GM12878 (cell line): Measurements from ENCODE around the gene ARHGAP45. TPM values are rescaled to one million over a fixed set of nuclear protein-coding genes. Genes with fewer than 3 reads are reported as not detected.

Experiments
- ATAC-seq: fragments of 200-7000 bp; cut with Tn5 transposase; 3 replicates; pipeline ENCODE4 v1.9.1; 2020; ENCODE audit warnings: mild to moderate bottlenecking, moderate library complexity
- BruUV-seq: library from RNA; stranded (reverse); fragments of 400-500 nt; replicated peaks from 2 replicates; lab custom pipeline; 2021; lab: Mats Ljungman, UMichigan
- CTCF ChIA-PET: fragments of 300-600 bp; sonication (Branson Sonifier 250); formaldehyde crosslinking; extraction: SDS; loops from one replicate; lab custom pipeline; 2021; ENCODE audit warnings: inconsistent platforms; lab: Yijun Ruan, JAX
- POLR2A ChIA-PET: fragments of 350-600 bp; formaldehyde crosslinking; extraction: SDS; loops from one replicate; lab custom pipeline; 2021; ENCODE audit warnings: inconsistent platforms; lab: Charles Lee
- RAD21 ChIA-PET: fragments of 300-600 bp; sonication (Branson Sonifier 250); formaldehyde crosslinking; loops from one replicate; lab custom pipeline; 2023; ENCODE audit warnings: antibody characterized with exemption; ENCODE audit not compliant: unreplicated experiment; lab: Charles Lee
- SMC1A ChIA-PET: fragments of 300-600 bp; sonication (Branson Sonifier 250); formaldehyde crosslinking; loops from one replicate; lab custom pipeline; 2023; ENCODE audit not compliant: unreplicated experiment, uncharacterized antibody; lab: Charles Lee
- DNase-seq: peaks from one replicate; pipeline ENCODE4 v3.0.0-alpha.2; 2011; ENCODE audit warnings: low read depth, low spot score
- FAIRE-seq: peaks from 3 replicates; lab custom pipeline; 2011; peaks lifted over from hg19 to GRCh38; lab: Jason Lieb, UNC
- H2AFZ ChIP-seq: 2 replicates; pipeline ENCODE4 v1.6.0; 2011; ENCODE audit warnings: low read depth, low read length, control low read depth; ENCODE audit not compliant: control insufficient read depth
- H3K27ac ChIP-seq: 2 replicates; pipeline ENCODE4 v1.5.1; 2011; ENCODE audit warnings: control low read depth; ENCODE audit not compliant: control insufficient read depth, insufficient read depth
- H3K27me3 ChIP-seq, 2 experiments: replicated peaks in 1 of 2; 2 replicates each; pipeline versions ENCODE4 v1.6.0 to v1.6.1; 2011; ENCODE audit warnings: low read length in 1 of 2; ENCODE audit not compliant: control insufficient read depth in 2 of 2, insufficient read depth in 2 of 2
- H3K36me3 ChIP-seq, 2 experiments: 2 replicates each; pipeline ENCODE4 v1.5.1; 2011; ENCODE audit warnings: low read length in 1 of 2; ENCODE audit not compliant: control insufficient read depth in 2 of 2, insufficient read depth in 2 of 2
- H3K4me1 ChIP-seq: 2 replicates; pipeline ENCODE4 v1.6.1; 2011; ENCODE audit warnings: mild to moderate bottlenecking, low read length, moderate library complexity, mixed read lengths; ENCODE audit not compliant: control insufficient read depth, insufficient read depth
- H3K4me2 ChIP-seq: 2 replicates; pipeline ENCODE4 v1.6.0; 2011; ENCODE audit warnings: control low read depth; ENCODE audit not compliant: control insufficient read depth, insufficient read depth
- H3K4me3 ChIP-seq: fragments of 200-600 bp; sonication (generic); 2 replicates; pipeline ENCODE4 v1.5.1; 2016
- H3K79me2 ChIP-seq: 2 replicates; pipeline ENCODE4 v1.6.0; 2011; ENCODE audit warnings: low read length; ENCODE audit not compliant: control insufficient read depth, insufficient read depth
- H3K9ac ChIP-seq: 2 replicates; pipeline ENCODE4 v1.8.0; 2011; ENCODE audit warnings: low read length, control low read depth, mixed read lengths; ENCODE audit not compliant: control insufficient read depth, insufficient read depth
- H3K9me3 ChIP-seq: replicated peaks from 3 replicates; pipeline ENCODE4 v1.5.1; 2011; ENCODE audit warnings: mild to moderate bottlenecking, low read length; ENCODE audit not compliant: control insufficient read depth, insufficient read depth
- H4K20me1 ChIP-seq: 2 replicates; pipeline ENCODE4 v1.6.0; 2011; ENCODE audit not compliant: control insufficient read depth, insufficient read depth
- BACH1 ChIP-seq: fragments of 450-650 bp; IDR thresholded peaks from 2 replicates; pipeline ENCODE4 v1.6.1; 2017; ENCODE audit warnings: mild to moderate bottlenecking, borderline replicate concordance
- BHLHE40 ChIP-seq, 2 experiments: fragments of 450-650 bp in 1 of 2; IDR thresholded peaks; 2 replicates each; pipeline ENCODE4 v1.6.1; 2011 to 2017; ENCODE audit warnings: low read depth in 2 of 2, borderline replicate concordance in 1 of 2, improper control_type of control experiment in 1 of 2, low read length in 1 of 2, mild to moderate bottlenecking in 1 of 2
- CBX3 ChIP-seq: fragments of 200-600 bp; sonication (generic); IDR thresholded peaks from 2 replicates; pipeline ENCODE4 v1.6.1; 2016; ENCODE audit warnings: low read depth, borderline replicate concordance
- CHD1 ChIP-seq: IDR thresholded peaks from 2 replicates; pipeline ENCODE4 v1.6.1; 2012; ENCODE audit warnings: low read depth, low read length, improper control_type of control experiment
- EZH2 ChIP-seq: IDR thresholded peaks from 2 replicates; pipeline ENCODE4 v1.6.1; 2012; ENCODE audit warnings: low read depth, mild to moderate bottlenecking, control low read depth, inconsistent platforms, low read length, borderline replicate concordance; ENCODE audit not compliant: control insufficient read depth
- FOXK2 ChIP-seq: fragments of 450-650 bp; IDR thresholded peaks from 2 replicates; pipeline ENCODE4 v1.6.1; 2017; ENCODE audit warnings: mild to moderate bottlenecking, moderate library complexity
- GABPA ChIP-seq: IDR thresholded peaks from 2 replicates; pipeline ENCODE4 v1.6.1; 2014; ENCODE audit warnings: antibody characterized with exemption, low read depth, mild to moderate bottlenecking, inconsistent platforms
- HDGF ChIP-seq: fragments of 450-650 bp; IDR thresholded peaks from 2 replicates; pipeline ENCODE4 v1.6.1; 2016; ENCODE audit warnings: antibody characterized with exemption
- POLR2AphosphoS2 ChIP-seq: IDR thresholded peaks from 2 replicates; pipeline ENCODE4 v1.6.1; 2011; ENCODE audit warnings: low read depth, mild to moderate bottlenecking, low read length, improper control_type of control experiment, moderate library complexity
- POLR2AphosphoS5 ChIP-seq: IDR thresholded peaks from 2 replicates; pipeline ENCODE4 v1.6.1; 2011; ENCODE audit warnings: mild to moderate bottlenecking, low read length, inconsistent platforms
- RAD51 ChIP-seq: fragments of 450-650 bp; IDR thresholded peaks from 2 replicates; pipeline ENCODE4 v1.6.1; 2016; ENCODE audit warnings: moderate library complexity, mild to moderate bottlenecking, inconsistent platforms
- SMAD5 ChIP-seq: IDR thresholded peaks from 2 replicates; pipeline ENCODE4 v1.6.1; 2016; ENCODE audit warnings: antibody characterized with exemption, low read depth
- SREBF2 ChIP-seq: IDR thresholded peaks from 2 replicates; pipeline ENCODE4 v1.6.1; 2012; ENCODE audit warnings: mild to moderate bottlenecking, low read length
- SUZ12 ChIP-seq: fragments of 200-600 bp; sonication (generic); IDR thresholded peaks from one replicate; pipeline ENCODE4 v1.6.1; 2018; ENCODE audit warnings: antibody characterized with exemption, mild to moderate bottlenecking; ENCODE audit not compliant: unreplicated experiment
- TCF3 ChIP-seq: IDR thresholded peaks from 2 replicates; pipeline ENCODE4 v1.6.1; 2012; ENCODE audit warnings: low read depth, mild to moderate bottlenecking, low read length, borderline replicate concordance; ENCODE audit not compliant: insufficient read depth
- YY1 ChIP-seq: IDR thresholded peaks from 2 replicates; pipeline ENCODE4 v1.6.1; 2011; ENCODE audit warnings: low read depth, mild to moderate bottlenecking, low read length
- ZBED1 ChIP-seq: IDR thresholded peaks from 2 replicates; pipeline ENCODE4 v1.6.1; 2016; ENCODE audit warnings: borderline replicate concordance
- ZNF217 ChIP-seq: fragments of 450-650 bp; IDR thresholded peaks from 2 replicates; pipeline ENCODE4 v1.6.1; 2017; ENCODE audit warnings: antibody characterized with exemption, mild to moderate bottlenecking
- WGBS: methylation state at CpG from one replicate; pipeline ENCODE4 v1.1.6; 2016; ENCODE audit warnings: low lambda C conversion rate; ENCODE audit not compliant: insufficient replicate concordance, insufficient coverage; ENCODE audit errors: missing lambda C conversion rate; 5-methylcytosine and 5-hydroxymethylcytosine counted together
- in situ Hi-C: fragments of 300-500 bp; cut with MboI; formaldehyde crosslinking; loops from 9 replicates; pipeline ENCODE4 v1.14.3; 2018; ENCODE audit warnings: mixed read lengths
- intact Hi-C: fragments of 100-400 bp; cut with micrococcal nuclease; formaldehyde crosslinking; loops from one replicate; pipeline ENCODE4 v1.14.2; 2022; ENCODE audit not compliant: unreplicated experiment
- polyA plus RNA-seq, 11 experiments: library from polyadenylated mRNA; depleted of rRNA in 4 of 11; unstranded in 6 of 11; stranded (reverse) in 5 of 11; fragments of >200 nt; fragmentation: Nextera tagmentation in 4 of 11; fragmentation: Illumina TruSeq in 1 of 11; extraction: Ambion mirVana in 4 of 11; extraction: Trizol in 1 of 11; gene quantifications; 1 replicate in 1 of 11; 2 replicates in 10 of 11; pipeline versions ENCODE4 v1.2.1 to v1.2.3, GENCODE V29; 2011 to 2016; ENCODE audit warnings: inconsistent platforms in 2 of 11, missing spikeins in 2 of 11, low read depth in 1 of 11
- total RNA-seq, 4 experiments: library from RNA; depleted of rRNA in 3 of 4; stranded (reverse); fragments of >200 nt in 3 of 4; fragmentation: Illumina TruSeq in 1 of 4; extraction: Trizol in 1 of 4; gene quantifications; 2 replicates each; pipeline versions ENCODE4 v1.2.1 to v1.2.3, GENCODE V29; 2013 to 2021
- TF ChIP-seq, protein P1 (sequence below): fragments of 450-650 bp; IDR thresholded peaks from 2 replicates; pipeline ENCODE4 v1.6.1; 2018; ENCODE audit warnings: borderline replicate concordance, mild to moderate bottlenecking; ENCODE audit not compliant: partially characterized antibody
- TF ChIP-seq, protein P2 (sequence below): fragments of 450-650 bp; IDR thresholded peaks from 2 replicates; pipeline ENCODE4 v1.6.1; 2014; ENCODE audit warnings: mild to moderate bottlenecking
- TF ChIP-seq, protein P3 (sequence below): IDR thresholded peaks from 2 replicates; pipeline ENCODE4 v1.6.1; 2011; ENCODE audit warnings: low read depth, low read length, improper control_type of control experiment, borderline replicate concordance

ARHGAP45 gene
- total and polyA plus RNA-seq, 10 of the 15 experiments (the other 5 are each of a cell fraction or from before 2014, with no cell fraction given): 1.4 to 151 (median 59.9) TPM

DNA sequence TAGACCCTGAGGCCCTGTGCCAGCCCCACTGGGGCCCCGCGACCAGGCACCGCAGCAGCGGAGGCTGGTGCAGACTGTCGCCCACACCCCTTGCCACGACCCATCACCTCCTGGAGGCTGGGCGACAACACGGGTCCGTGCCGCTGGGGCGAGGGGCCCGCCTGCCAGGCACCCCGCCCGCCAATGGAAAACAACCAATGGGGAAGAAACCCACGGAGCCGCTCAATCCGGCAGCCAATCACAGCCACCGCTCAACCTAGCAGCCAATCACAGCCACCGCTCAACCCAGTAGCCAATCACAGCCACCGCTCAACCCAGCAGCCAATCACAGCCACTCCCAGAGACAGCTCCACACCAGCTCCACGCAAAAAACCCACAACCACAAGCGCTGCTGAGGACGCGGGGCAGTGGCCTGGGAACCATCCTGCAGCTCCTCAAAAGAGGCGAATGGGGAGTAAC, 66.5 kb downstream of the ARHGAP45 start:
- no peaks in the 10 kb centered on the region for H3K9me3 ChIP-seq
- H3K79me2 ChIP-seq: peaks cover 38% of the 10 kb centered on the region
- DNase-seq: peak; percentile 79
- H3K4me1 ChIP-seq: peaks cover 34% of the 10 kb centered on the region
- peak overlapping the region; percentile 72 for H2AFZ ChIP-seq
- peak overlapping the region; percentile 86; the same call in 1 of the 2 replicates for H3K9ac ChIP-seq
- intact Hi-C loops: loop anchor here (5.0 kb wide), 1 partner anchor 39 kb away; the partner anchor contains the start of gene SBNO2
- H3K36me3 ChIP-seq: peaks cover 0 to 7% of the 10 kb centered on the region in 2 experiments; a peak in 3 of 4 replicates
- ChIA-PET CTCF (interaction anchor here (0.7 to 1.4 kb wide), 7 partner anchors 8 to 111 kb away, joined by 3 to 10 read pairs (median 3); no protein-coding TSS in a partner anchor), RAD21 (interaction anchor here (0.8 to 1.5 kb wide), 8 partner anchors 20 to 209 kb away, joined by 3 to 11 read pairs (median 3); partner anchors contain the start of gene GPX4), POLR2A (interaction anchor here (0.5 to 1.3 kb wide), 8 partner anchors 8 to 276 kb away, joined by 3 to 10 read pairs (median 4); partner anchors contain the start of genes ARHGAP45 and GPX4), SMC1A (interaction anchor here (0.7 to 2.5 kb wide), 6 partner anchors 20 to 114 kb away, joined by 3 to 9 read pairs (median 6); partner anchors contain the start of gene SBNO2)
- WGBS: 2% methylated on average over 25 of the region's 25 CpGs
- no peaks in the 10 kb centered on the region; the same call in 1 of the 2 replicates for H4K20me1 ChIP-seq
- BruUV-seq: no TSS peak
- peak; percentile 99 for FAIRE-seq
- ATAC-seq: peak; percentile 87
- H3K27ac ChIP-seq: peak overlapping the region; percentile 86
- in situ Hi-C loops: no loop called here
- peak overlapping the region; percentile 99 for H3K4me2 ChIP-seq
- peak overlapping the region; percentile 91 for H3K4me3 ChIP-seq
- no peaks in the 10 kb centered on the region for H3K27me3 ChIP-seq
- TF ChIP-seq CHD1 (no peak), ZNF217 (no peak), SUZ12 (no peak), GABPA (no peak), SMAD5 (0 out of 2 replicates have a peak, but pooled peaks have one; percentile 50), POLR2AphosphoS2 (0 out of 2 replicates have a peak, but pooled peaks have one; percentile 56), CBX3 (no peak), TCF3 (no peak), BACH1 (no peak), BHLHE40 (IDR thresholded peaks at IDR 0.05; ENCODE audit: borderline replicate concordance in 1 of 2, low read depth in 2 of 2, low read length in 1 of 2) (peak in 1 of 2 experiments; percentile 59; a peak in 1 of 4 replicates), HDGF (peak; percentile 97), YY1 (no peak), RAD51 (no peak), SREBF2 (no peak), ZBED1 (no peak), EZH2 (0 out of 2 replicates have a peak, but pooled peaks have one; percentile 94), FOXK2 (no peak), POLR2AphosphoS5 (no peak)
- TF ChIP-seq, protein P1, sequence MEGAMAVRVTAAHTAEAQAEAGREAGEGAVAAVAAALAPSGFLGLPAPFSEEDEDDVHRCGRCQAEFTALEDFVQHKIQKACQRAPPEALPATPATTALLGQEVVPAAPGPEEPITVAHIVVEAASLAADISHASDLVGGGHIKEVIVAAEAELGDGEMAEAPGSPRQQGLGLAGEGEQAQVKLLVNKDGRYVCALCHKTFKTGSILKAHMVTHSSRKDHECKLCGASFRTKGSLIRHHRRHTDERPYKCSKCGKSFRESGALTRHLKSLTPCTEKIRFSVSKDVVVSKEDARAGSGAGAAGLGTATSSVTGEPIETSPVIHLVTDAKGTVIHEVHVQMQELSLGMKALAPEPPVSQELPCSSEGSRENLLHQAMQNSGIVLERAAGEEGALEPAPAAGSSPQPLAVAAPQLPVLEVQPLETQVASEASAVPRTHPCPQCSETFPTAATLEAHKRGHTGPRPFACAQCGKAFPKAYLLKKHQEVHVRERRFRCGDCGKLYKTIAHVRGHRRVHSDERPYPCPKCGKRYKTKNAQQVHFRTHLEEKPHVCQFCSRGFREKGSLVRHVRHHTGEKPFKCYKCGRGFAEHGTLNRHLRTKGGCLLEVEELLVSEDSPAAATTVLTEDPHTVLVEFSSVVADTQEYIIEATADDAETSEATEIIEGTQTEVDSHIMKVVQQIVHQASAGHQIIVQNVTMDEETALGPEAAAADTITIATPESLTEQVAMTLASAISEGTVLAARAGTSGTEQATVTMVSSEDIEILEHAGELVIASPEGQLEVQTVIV: no peak
- TF ChIP-seq, protein P2, sequence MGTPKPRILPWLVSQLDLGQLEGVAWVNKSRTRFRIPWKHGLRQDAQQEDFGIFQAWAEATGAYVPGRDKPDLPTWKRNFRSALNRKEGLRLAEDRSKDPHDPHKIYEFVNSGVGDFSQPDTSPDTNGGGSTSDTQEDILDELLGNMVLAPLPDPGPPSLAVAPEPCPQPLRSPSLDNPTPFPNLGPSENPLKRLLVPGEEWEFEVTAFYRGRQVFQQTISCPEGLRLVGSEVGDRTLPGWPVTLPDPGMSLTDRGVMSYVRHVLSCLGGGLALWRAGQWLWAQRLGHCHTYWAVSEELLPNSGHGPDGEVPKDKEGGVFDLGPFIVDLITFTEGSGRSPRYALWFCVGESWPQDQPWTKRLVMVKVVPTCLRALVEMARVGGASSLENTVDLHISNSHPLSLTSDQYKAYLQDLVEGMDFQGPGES: peak; percentile 88
- TF ChIP-seq, protein P3, sequence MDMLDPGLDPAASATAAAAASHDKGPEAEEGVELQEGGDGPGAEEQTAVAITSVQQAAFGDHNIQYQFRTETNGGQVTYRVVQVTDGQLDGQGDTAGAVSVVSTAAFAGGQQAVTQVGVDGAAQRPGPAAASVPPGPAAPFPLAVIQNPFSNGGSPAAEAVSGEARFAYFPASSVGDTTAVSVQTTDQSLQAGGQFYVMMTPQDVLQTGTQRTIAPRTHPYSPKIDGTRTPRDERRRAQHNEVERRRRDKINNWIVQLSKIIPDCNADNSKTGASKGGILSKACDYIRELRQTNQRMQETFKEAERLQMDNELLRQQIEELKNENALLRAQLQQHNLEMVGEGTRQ: no peak
